DND-41 (cell line): Measurements from ENCODE around the gene CCDC27.

Experiments
- ATAC-seq: fragments of 200-7000 bp; cut with Tn5 transposase; 3 replicates; pipeline ENCODE4 v1.9.1; 2021; ENCODE audit warnings: low read depth; ENCODE audit not compliant: insufficient read depth
- DNase-seq: peaks from one replicate; pipeline ENCODE4 v3.0.0-alpha.2; 2020
- H2AFZ ChIP-seq: 2 replicates; pipeline ENCODE4 v1.6.0; 2012; ENCODE audit warnings: low read depth, low read length
- H3K27ac ChIP-seq: 2 replicates; pipeline ENCODE4 v1.5.1; 2012; ENCODE audit warnings: low read length, inconsistent platforms
- H3K27me3 ChIP-seq: fragments of 200-600 bp; sonication (generic); 2 replicates; pipeline ENCODE4 v1.6.0; 2012; ENCODE audit warnings: low read length, mild to moderate bottlenecking, inconsistent platforms; ENCODE audit not compliant: insufficient read depth, poor library complexity
- H3K36me3 ChIP-seq: 2 replicates; pipeline ENCODE4 v1.5.1; 2012; ENCODE audit warnings: low read length, inconsistent platforms; ENCODE audit not compliant: insufficient read depth
- H3K4me1 ChIP-seq: 2 replicates; pipeline ENCODE4 v1.5.1; 2012; ENCODE audit warnings: mild to moderate bottlenecking, low read length; ENCODE audit not compliant: insufficient read depth
- H3K4me2 ChIP-seq: 2 replicates; pipeline ENCODE4 v1.6.0; 2012; ENCODE audit warnings: mild to moderate bottlenecking, moderate library complexity, low read length, inconsistent platforms; ENCODE audit not compliant: insufficient read depth
- H3K4me3 ChIP-seq, 2 experiments: fragments of 200-600 bp in 1 of 2; shearing (Covaris generic) in 1 of 2; 2 replicates each; pipeline ENCODE4 v1.5.1; 2012 to 2016; ENCODE audit warnings: inconsistent platforms in 2 of 2, low read length in 2 of 2, mild to moderate bottlenecking in 2 of 2, low read depth in 1 of 2, moderate library complexity in 1 of 2
- H3K79me2 ChIP-seq: 2 replicates; pipeline ENCODE4 v1.6.0; 2012; ENCODE audit warnings: low read length, inconsistent platforms; ENCODE audit not compliant: insufficient read depth
- H3K9ac ChIP-seq: 2 replicates; pipeline ENCODE4 v1.6.0; 2012; ENCODE audit warnings: low read depth, mild to moderate bottlenecking, inconsistent platforms, low read length, moderate library complexity
- H3K9me3 ChIP-seq: 2 replicates; pipeline ENCODE4 v1.5.1; 2012; ENCODE audit warnings: low read length, moderate library complexity, mild to moderate bottlenecking, inconsistent platforms; ENCODE audit not compliant: insufficient read depth, severe bottlenecking
- H4K20me1 ChIP-seq: 2 replicates; pipeline ENCODE4 v1.6.0; 2012; ENCODE audit warnings: low read length; ENCODE audit not compliant: insufficient read depth
- CTCF ChIP-seq: IDR thresholded peaks from 2 replicates; pipeline ENCODE4 v1.5.1; 2012; ENCODE audit warnings: borderline replicate concordance, low read length, moderate library complexity, mild to moderate bottlenecking; ENCODE audit not compliant: poor library complexity, severe bottlenecking; ENCODE audit errors: extremely low read depth
- EZH2 ChIP-seq: IDR thresholded peaks from 3 replicates; pipeline ENCODE4 v1.6.1; 2012; ENCODE audit warnings: borderline replicate concordance, low read depth, mild to moderate bottlenecking, moderate library complexity, low read length, inconsistent platforms; ENCODE audit not compliant: severe bottlenecking

The CCDC27 gene

GRCh38 chr1:3740042-3740441 is 12.2 kb upstream of the CCDC27 start:
- Histone ChIP-seq H3K4me3 (no peak overlapping the region), H3K27ac (no peak overlapping the region), H3K4me2 (no peak overlapping the region), H2AFZ (no peak overlapping the region), H3K9ac (no peak overlapping the region), H3K79me2 (no peaks in the 10 kb centered on the region), H4K20me1 (no peaks in the 10 kb centered on the region; the same call in 1 of the 2 replicates), H3K36me3 (no peaks in the 10 kb centered on the region), H3K9me3 (no peaks in the 10 kb centered on the region), H3K4me1 (no peaks in the 10 kb centered on the region), H3K27me3 (no peaks in the 10 kb centered on the region)
- ATAC-seq = no peak
- TF ChIP-seq CTCF (no peak), EZH2 (no peak)
- DNase-seq = no peak

- Histone ChIP-seq H3K27ac (no peak overlapping the region), H3K4me1 (no peaks in the 10 kb centered on the region), H2AFZ (no peak overlapping the region), H3K9ac (no peak overlapping the region), H4K20me1 (no peaks in the 10 kb centered on the region; the same call in 1 of the 2 replicates), H3K27me3 (no peaks in the 10 kb centered on the region), H3K36me3 (no peaks in the 10 kb centered on the region), H3K79me2 (no peaks in the 10 kb centered on the region), H3K9me3 (no peaks in the 10 kb centered on the region), H3K4me3 (no peak overlapping the region), H3K4me2 (no peak overlapping the region)
- ATAC-seq (no peak), DNase-seq (no peak)
- TF ChIP-seq EZH2 (no peak), CTCF (no peak)
Measured at GRCh38 chr1:3740752-3741151, 11.5 kb upstream of the CCDC27 start.

GRCh38 chr1:3741566-3742438 is 10.4 kb upstream of the CCDC27 start:
- Histone ChIP-seq H3K4me3 (no peak overlapping the region), H3K4me1 (no peaks in the 10 kb centered on the region), H2AFZ (no peak overlapping the region), H4K20me1 (no peaks in the 10 kb centered on the region; the same call in 1 of the 2 replicates), H3K9ac (no peak overlapping the region), H3K36me3 (no peaks in the 10 kb centered on the region), H3K4me2 (no peak overlapping the region), H3K27me3 (no peaks in the 10 kb centered on the region), H3K27ac (no peak overlapping the region), H3K9me3 (no peaks in the 10 kb centered on the region), H3K79me2 (no peaks in the 10 kb centered on the region)
- TF ChIP-seq EZH2 (no peak), CTCF (no peak)
- no peak for ATAC-seq
- no peak for DNase-seq
